ENCODE results near the gene YPEL2. TPM values are rescaled to one million over a fixed set of nuclear protein-coding genes. Genes with fewer than 3 reads are reported as not detected.

YPEL2 gene
- total RNA-seq, 2 experiments from 2014 or later: 0.88 to 3.1 TPM

DNA sequence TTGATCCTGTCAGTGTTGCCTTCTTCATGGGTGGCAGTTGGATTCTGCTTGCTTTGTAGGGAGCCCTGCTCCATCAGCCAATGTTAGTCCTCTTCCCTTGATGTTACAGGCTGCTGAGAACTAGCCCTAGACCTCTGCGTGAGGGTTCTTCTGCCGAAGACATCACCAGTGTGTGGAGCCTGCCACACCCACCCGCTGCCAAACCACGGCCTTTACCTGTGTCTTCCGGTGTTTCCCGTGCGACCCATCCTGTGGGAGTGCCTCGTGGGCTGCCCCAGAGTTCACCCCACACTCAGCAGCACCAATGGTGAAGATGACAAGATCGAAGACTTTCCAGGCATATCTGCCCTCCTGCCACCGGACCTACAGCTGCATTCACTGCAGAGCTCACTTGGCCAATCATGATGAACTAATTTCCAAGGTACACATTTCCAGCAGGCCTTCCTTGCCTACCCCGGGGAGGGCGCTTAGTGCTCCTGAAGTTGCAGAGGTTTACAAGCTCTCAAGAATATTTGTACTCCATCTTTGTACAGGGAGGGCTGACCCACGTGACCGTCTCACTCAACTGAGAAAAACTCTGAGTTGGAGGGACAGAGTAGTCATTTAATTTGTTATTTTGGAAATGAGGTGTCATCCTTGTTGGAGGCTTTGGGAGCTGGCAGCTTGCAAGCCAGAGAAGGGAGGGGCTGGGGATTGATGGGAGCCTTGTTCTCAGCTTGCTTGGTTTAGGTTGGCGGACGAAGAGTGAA, 21.8 kb downstream of the YPEL2 start:
- no peaks in the 10 kb centered on the region for H3K9me3 ChIP-seq (ENCODE audit: low read length)
- ChIA-PET POLR2A (interaction anchor here (0.5 to 0.8 kb wide), 2 partner anchors 7 to 10 kb away, joined by 3 read pairs; no protein-coding TSS in a partner anchor), CTCF (ENCODE audit: unreplicated experiment) (interaction anchor here (1.0 kb wide), 1 partner anchor 16 kb away, joined by 3 read pairs; no protein-coding TSS in a partner anchor)
- TF ChIP-seq, protein P1, sequence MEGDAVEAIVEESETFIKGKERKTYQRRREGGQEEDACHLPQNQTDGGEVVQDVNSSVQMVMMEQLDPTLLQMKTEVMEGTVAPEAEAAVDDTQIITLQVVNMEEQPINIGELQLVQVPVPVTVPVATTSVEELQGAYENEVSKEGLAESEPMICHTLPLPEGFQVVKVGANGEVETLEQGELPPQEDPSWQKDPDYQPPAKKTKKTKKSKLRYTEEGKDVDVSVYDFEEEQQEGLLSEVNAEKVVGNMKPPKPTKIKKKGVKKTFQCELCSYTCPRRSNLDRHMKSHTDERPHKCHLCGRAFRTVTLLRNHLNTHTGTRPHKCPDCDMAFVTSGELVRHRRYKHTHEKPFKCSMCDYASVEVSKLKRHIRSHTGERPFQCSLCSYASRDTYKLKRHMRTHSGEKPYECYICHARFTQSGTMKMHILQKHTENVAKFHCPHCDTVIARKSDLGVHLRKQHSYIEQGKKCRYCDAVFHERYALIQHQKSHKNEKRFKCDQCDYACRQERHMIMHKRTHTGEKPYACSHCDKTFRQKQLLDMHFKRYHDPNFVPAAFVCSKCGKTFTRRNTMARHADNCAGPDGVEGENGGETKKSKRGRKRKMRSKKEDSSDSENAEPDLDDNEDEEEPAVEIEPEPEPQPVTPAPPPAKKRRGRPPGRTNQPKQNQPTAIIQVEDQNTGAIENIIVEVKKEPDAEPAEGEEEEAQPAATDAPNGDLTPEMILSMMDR (conservative IDR thresholded peaks at IDR 0.05; ENCODE audit: low read length): no peak
- TF ChIP-seq EZH2phosphoT487 (IDR thresholded peaks at IDR 0.05; ENCODE audit: borderline replicate concordance, low read depth, low read length): no peak
- no TSS peak for BruUV-seq (replicated peaks)
- peaks cover 23% of the 10 kb centered on the region for H3K4me1 ChIP-seq (ENCODE audit: insufficient read depth, low read length, poor library complexity, severe bottlenecking)
- H3K79me2 ChIP-seq (ENCODE audit: insufficient read depth, low read depth, low read length): no peaks in the 10 kb centered on the region
- H3K27ac ChIP-seq (ENCODE audit: low read depth, low read length, poor library complexity, severe bottlenecking): no peak overlapping the region
- H3K9me2 ChIP-seq (ENCODE audit: insufficient read depth, low read length): no peaks in the 10 kb centered on the region
- no peaks in the 10 kb centered on the region for H4K20me1 ChIP-seq (ENCODE audit: insufficient read depth, low read length)
- no peak for DNase-seq (ENCODE audit: low spot score)
- H3K36me3 ChIP-seq (ENCODE audit: insufficient read depth, low read length): no peaks in the 10 kb centered on the region; the same call in 1 of the 2 replicates
- intact Hi-C loops (cut with micrococcal nuclease; ENCODE audit: unreplicated experiment): no loop called here
- no peak overlapping the region for H2AFZ ChIP-seq (ENCODE audit: low read length)
- H3K4me3 ChIP-seq (ENCODE audit: low read depth, low read length, poor library complexity, severe bottlenecking): no peak overlapping the region
- H3K4me2 ChIP-seq (ENCODE audit: low read length): no peak overlapping the region

DNA sequence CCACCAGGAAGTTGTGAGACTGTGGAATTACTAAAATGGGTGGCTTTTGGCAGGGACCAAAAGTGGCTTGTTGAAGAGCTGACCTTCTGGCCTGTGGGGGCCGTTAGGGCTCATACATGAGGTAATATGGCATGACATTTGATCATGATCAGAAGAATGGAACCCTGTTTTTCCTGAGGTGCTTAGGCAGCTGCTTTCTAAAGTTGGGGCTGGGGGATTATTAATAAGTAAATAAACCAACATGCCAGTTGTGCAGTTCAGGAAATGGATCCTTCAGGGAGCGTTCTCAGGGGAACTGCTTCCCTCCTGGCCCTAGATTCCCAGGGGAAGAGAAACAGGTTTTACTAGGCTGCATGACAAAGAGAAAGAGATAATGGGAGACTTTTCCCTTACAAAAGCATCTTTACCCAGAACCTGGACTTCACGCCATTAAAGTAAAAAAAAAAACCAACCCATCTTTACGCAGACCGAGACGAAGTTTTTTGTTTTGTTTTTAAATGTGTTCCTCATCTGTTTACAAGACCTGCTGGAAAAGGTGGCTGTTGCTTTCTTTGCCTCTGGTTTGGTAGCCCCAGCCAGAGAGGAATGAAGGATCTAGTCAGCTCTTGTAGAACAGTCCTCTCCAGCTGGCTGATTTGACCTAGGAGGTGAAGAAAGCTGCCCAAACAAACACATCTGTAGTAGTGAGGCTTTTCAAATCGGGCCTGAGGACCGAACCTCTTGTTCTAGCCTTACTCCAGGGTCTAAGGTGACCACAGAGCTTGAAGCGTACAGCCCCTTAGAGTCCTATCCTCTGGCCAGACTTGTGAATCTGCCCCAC, 22.7 kb downstream of the YPEL2 start:
- no peaks in the 10 kb centered on the region for H4K20me1 ChIP-seq (ENCODE audit: insufficient read depth, low read length)
- BruUV-seq (replicated peaks): no TSS peak
- POLR2A ChIA-PET: interaction anchor here (0.7 to 2.0 kb wide), 2 partner anchors 18 to 1997 kb away, joined by 4 to 7 read pairs; no protein-coding TSS in a partner anchor
- no peaks in the 10 kb centered on the region for H3K79me2 ChIP-seq (ENCODE audit: insufficient read depth, low read depth, low read length)
- no peaks in the 10 kb centered on the region for H3K9me2 ChIP-seq (ENCODE audit: insufficient read depth, low read length)
- TF ChIP-seq EZH2phosphoT487 (IDR thresholded peaks at IDR 0.05; ENCODE audit: borderline replicate concordance, low read depth, low read length): no peak
- TF ChIP-seq, protein P1 (conservative IDR thresholded peaks at IDR 0.05; ENCODE audit: low read length): no peak
- H3K36me3 ChIP-seq (ENCODE audit: insufficient read depth, low read length): no peaks in the 10 kb centered on the region; the same call in 1 of the 2 replicates
- peaks cover 23% of the 10 kb centered on the region for H3K4me1 ChIP-seq (ENCODE audit: insufficient read depth, low read length, poor library complexity, severe bottlenecking)
- intact Hi-C loops (cut with micrococcal nuclease; ENCODE audit: unreplicated experiment): no loop called here
- no peak overlapping the region for H2AFZ ChIP-seq (ENCODE audit: low read length)
- CTCF ChIA-PET (ENCODE audit: unreplicated experiment): interaction anchor here (0.5 to 1.0 kb wide), 2 partner anchors 15 to 936 kb away, joined by 3 to 9 read pairs; no protein-coding TSS in a partner anchor
- no peak overlapping the region for H3K4me3 ChIP-seq (ENCODE audit: low read depth, low read length, poor library complexity, severe bottlenecking)
- DNase-seq (ENCODE audit: low spot score): no peak
- H3K27ac ChIP-seq (ENCODE audit: low read depth, low read length, poor library complexity, severe bottlenecking): no peak overlapping the region
- no peak overlapping the region for H3K4me2 ChIP-seq (ENCODE audit: low read length)
- no peaks in the 10 kb centered on the region for H3K9me3 ChIP-seq (ENCODE audit: low read length)

Measured in OCI-LY7 (cell line).